HG03097 (cell line): Measurements from ENCODE around the gene KNDC1.
"Not testable (repeated sequence)": the region's sequence is repeated elsewhere in the genome, so short reads cannot be mapped to it uniquely, and the experiment has no call there.

Experiments used
- ATAC-seq: cut with Tn5 transposase; IDR thresholded peaks from one replicate; pipeline ENCODE4 v1.9.1; 2021; ENCODE audit not compliant: unreplicated experiment, low FRiP score

KNDC1 gene, protein sequence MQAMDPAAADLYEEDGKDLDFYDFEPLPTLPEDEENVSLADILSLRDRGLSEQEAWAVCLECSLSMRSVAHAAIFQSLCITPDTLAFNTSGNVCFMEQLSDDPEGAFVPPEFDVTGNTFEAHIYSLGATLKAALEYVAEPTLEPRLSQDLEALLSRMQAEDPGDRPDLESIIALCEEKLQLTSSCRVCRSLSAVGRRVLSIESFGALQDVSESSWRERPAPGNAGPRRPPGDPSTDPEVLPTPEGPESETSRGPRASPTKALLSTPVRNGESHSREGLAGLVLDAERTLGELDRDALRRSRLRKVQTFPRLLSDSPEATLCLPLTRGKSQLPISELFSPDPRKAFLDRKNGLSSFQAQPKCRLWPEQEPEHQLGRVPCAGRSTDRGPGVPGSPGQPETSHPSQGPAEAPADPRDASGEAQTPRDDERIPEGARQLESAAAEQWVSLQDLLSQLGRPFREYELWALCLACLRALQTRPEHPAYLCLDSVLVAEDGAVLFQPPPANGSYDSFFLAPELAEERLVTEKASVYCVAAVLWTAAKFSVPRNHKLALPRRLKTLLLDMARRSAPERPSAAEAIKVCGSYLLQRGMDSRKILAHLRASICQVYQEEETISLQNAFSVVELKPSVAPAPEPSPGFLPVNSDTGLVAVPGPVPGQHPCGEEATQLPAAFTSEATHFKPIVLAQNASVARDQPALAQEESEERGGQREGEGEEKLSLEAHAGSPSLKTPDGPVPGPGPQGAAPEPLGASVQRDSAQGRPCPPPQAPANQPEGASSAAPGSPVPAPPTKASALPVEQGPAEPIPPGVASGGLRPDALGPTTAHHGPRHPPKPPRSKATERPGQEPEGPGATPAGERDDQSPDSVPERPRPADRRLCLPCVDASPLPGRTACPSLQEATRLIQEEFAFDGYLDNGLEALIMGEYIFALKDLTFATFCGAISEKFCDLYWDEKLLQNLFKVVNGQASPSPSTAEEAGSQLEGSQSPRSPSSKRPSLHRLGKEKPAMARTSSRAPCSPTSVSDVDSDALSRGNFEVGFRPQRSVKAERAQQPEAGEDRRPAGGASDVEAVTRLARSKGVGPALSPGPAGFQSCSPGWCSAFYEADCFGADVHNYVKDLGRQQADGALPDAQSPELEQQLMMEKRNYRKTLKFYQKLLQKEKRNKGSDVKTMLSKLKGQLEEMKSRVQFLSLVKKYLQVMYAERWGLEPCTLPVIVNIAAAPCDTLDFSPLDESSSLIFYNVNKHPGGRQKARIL (N-terminal part only)

GRCh38 chr10:133159950-133160825, at the start of gene KNDC1:
Gene KNDC1 (plus strand): TSS chr10:133160219. CDS start chr10:133160468, 249 bp downstream.
- no peak for ATAC-seq

GRCh38 chr10:133110609-133111275, 49.3 kb upstream of the KNDC1 start:
- ATAC-seq, result no peak

DNA sequence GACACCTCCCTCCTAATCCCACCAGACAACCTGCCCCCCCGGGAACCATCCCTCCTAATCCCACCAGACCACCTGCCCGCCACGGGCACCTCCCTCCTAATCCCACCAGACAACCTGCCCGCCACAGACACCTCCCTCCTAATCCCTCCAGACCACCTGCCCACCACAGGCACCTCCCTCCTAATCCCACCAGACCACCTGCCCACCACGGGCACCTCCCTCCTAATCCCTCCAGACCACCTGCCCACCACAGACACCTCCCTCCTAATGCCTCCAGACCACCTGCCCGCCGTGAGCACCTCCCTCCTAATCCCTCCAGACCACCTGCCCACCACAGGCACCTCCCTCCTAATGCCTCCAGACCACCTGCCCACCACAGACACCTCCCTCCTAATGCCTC, 48.4 kb upstream of the KNDC1 start:
- not testable (repeated sequence) for ATAC-seq

- ATAC-seq, result no peak
Observed at GRCh38 chr10:133113146-133113830, 46.7 kb upstream of the KNDC1 start.

DNA sequence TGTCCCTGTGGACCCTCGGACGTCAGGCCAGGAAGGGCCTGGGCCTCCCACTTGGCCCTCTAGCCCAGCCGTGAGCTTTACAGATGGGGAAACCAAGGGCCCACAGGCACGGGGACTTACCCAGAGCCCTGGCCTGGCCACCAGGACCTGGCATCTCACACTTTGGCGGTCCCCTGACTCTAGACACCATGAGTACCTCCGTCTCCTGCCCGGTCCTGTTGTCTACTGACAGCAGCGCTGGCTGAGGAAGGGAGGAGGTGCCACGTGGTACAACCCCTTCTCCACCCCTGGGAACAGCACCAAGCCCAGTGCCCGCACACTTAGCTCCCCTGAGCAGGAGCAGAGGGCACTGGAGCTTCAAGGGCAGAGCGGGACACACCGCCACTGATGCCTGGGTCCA, 46.2 kb upstream of the KNDC1 start:
- ATAC-seq, result no peak

DNA sequence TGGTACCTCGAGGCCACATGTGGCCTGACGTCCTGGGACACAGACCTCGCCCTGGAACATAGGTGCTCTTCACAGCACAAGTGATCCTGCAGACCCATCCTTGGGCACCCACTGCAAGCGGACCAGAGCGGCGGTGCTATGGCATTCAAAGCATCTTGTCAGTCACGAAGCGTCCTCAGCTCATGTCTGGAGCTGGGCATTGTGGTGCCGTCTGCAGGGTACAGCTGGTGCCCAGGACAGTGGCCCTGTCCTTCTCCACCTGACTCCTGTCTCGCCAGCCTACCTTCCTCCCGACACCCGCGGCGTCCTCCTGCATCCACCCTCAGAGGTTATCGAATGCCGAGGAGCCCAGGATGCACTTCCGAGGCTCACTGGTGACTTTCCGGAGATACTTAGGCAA, 45.8 kb upstream of the KNDC1 start:
- no peak for ATAC-seq

GRCh38 chr10:133114726-133115452, 45.1 kb upstream of the KNDC1 start:
- ATAC-seq, result no peak

- ATAC-seq, result no peak
Observed at GRCh38 chr10:133115453-133115842, 44.6 kb upstream of the KNDC1 start.

DNA sequence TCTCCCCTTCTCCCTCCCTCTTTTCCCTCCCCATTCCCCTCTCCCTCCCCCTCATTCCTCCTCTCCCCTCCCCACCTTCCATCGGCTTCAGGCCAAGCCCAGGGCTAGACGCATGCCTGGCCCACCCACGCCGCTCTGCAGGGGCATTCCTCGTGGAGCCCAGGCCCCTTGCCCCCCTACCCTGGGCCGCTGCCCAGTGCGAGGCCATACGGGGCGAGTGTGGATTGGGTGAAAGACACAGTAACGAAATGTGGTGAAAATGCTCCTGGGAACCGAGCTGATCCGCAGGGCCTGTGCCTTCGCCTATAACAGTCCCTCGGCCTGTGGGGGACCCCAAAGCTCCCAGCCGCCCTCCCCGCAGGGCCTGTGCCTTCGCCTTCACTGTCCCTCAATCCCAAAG, 44.0 kb upstream of the KNDC1 start:
- no peak for ATAC-seq

- no peak for ATAC-seq
Observed at GRCh38 chr10:133116455-133116854, 43.6 kb upstream of the KNDC1 start.

- no peak for ATAC-seq
Observed at GRCh38 chr10:133117036-133117687, 42.9 kb upstream of the KNDC1 start.

GRCh38 chr10:133117688-133118071, 42.3 kb upstream of the KNDC1 start:
- ATAC-seq, result no peak

- no peak for ATAC-seq
Observed at GRCh38 chr10:133121479-133121878, 38.5 kb upstream of the KNDC1 start.

DNA sequence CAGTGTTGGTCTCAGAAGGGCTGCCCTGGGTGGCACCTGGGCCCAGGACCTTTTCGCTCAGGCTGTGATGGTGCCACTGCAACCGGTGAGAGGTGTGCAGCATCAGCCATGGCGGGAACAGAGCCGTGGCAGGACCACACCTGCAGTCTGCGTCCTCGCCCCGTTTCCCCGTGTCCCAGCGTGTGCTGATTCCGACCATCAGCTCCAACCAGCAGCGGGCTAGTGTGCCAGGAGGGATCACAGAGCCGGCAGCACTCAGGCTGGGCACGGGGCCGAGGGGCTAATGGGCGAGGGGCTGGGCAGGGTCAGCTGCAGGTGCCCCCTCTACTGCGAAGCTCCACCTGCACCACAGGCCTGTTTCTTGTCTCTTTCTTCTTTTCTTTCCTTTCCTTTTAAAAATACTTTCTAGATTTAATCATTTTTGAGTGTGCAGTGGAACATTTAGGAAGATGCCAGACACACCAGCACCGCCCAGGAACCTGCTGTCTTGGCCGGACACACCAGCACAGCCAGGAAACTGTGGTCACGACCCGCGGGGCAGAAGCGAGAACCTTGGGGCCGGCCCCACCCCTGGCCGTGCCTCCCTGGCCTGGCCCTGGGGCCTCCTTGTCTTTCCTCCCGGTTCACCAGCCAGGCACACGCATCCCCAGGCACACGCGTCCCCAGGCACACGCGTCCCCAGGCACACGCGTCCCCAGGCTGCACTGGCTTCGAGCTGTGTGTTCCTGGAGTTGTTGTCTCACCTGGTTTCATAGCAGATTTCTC, 37.7 kb upstream of the KNDC1 start:
- ATAC-seq, result no peak

- ATAC-seq, result no peak
Observed at GRCh38 chr10:133123050-133123745, 36.8 kb upstream of the KNDC1 start.

DNA sequence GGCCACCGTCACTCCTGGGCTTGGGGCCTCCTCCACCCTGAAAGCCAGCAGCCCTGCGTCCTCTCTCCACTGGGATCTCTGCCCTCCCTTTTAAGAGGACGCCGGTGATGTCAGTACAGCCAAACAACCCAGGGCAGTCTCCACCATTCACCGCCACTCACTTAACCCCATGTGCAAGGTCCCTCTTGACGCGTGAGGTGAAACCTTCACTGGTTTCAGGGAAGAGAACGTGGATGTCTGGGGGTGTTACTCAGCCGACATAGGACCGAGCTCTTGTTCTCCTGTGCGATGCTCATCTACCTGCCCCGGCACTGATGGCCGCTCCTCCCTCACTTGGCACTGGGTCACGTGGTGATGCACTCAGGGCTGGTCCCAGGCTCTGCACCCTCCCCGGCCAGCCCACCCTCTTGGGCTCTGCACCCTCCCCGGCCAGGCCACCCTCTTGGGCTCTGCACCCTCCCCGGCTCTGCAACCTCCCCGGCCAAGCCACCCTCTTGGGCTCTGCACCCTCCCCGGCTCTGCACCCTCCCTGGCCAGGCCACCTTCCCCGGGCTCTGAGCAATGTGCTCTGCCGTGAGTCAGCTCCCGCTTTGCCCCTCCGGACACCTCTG, 36.2 kb upstream of the KNDC1 start:
- ATAC-seq, result no peak
